ENCODE data around the gene GRIK4. TPM values are rescaled to one million over a fixed set of nuclear protein-coding genes. Genes with fewer than 3 reads are reported as not detected.

The GRIK4 gene
- polyA plus RNA-seq (2013, experiment 1 of 2), result 0.35 TPM
- polyA plus RNA-seq (2013, experiment 2 of 2), result 0.70 TPM

DNA sequence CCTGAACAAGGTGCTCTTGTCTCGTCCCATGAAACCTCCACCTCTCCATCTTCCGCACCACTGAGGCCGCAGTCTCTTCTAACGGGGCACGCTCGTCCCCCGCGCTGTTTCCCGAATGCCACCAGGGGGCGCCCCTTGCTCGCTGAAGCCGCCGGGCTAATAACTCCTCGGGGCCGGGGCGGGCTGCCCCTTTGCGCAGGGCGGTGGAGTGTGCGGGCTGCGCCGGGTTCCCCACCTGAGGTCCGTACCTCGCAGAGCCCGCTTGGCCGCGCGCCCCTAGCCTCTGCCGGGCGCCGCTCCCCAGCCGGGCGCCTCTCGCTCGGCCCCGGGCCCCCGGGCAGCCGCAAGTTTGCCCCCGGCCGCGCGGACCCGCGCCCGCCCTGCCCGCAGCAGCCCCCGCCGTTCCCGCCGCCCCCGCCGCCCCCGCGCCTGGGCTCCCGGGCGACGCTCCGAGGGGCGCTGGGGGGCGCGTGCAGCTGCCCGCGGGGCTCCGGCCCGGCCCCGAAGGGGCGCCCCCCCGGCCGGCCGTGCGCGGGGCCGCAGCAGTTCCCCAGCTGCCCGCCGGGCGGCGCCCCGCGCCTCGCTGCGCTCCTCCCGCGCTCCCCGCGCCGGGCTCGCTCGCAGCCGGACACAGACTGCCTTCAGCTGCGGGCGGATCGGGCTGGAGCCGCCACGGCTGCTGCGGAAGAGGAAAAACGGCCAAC lies at the start of gene GRIK4:
Gene GRIK4, plus strand, starts transcription at position 633 of the 704 bp plus-strand sequence. CDS start 148,571 bp downstream, outside the sequence.
- H3K4me1 ChIP-seq (ENCODE audit: insufficient read depth, low read length), result no peaks in the 10 kb centered on the region
- peak within 1 kb of the TSS; percentile 29; the same call in 1 of the 2 replicates for H3K9ac ChIP-seq (ENCODE audit: low read depth, low read length)
- H3K27ac ChIP-seq (ENCODE audit: low read depth, low read length), result no peak within 1 kb of the TSS
- H3K9me3 ChIP-seq (ENCODE audit: insufficient read depth, low read depth, low read length), result no peaks in the 10 kb centered on the region
- peak within 1 kb of the TSS; percentile 52 for H3K4me3 ChIP-seq (ENCODE audit: low read length)
- 2% methylated on average over 95 of the region's 95 CpGs for WGBS
- H3K36me3 ChIP-seq (ENCODE audit: insufficient read depth, low read length), result no peaks in the 10 kb centered on the region
- peaks cover 41% of the 10 kb centered on the region for H3K27me3 ChIP-seq (ENCODE audit: insufficient read depth, low read length)

DNA sequence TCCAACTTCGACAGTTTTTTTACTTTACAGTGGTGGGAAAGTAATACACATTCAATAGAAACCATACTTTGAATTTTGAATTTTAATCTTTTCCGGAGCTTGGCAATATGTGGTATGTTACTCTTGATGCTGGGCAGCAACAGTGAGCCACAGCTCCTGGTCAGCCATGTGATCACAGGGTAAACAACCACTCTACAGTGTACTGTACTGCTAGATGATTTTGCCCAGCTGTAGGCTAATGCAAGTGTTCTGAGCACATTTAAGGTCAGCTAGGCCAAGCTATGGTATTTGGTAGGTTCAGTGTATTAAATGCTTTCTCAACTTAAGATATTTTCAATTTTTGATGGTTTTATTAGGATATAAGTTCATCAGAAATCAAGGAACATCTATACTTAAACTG lies 48.7 kb upstream of the GRIK4 start:
- Histone ChIP-seq H3K9ac (ENCODE audit: low read depth, low read length) (no peak overlapping the region), H3K9me3 (ENCODE audit: insufficient read depth, low read depth, low read length) (no peaks in the 10 kb centered on the region), H3K4me3 (ENCODE audit: low read length) (no peak overlapping the region), H3K4me1 (ENCODE audit: insufficient read depth, low read length) (no peaks in the 10 kb centered on the region), H3K27me3 (ENCODE audit: insufficient read depth, low read length) (no peaks in the 10 kb centered on the region), H3K27ac (ENCODE audit: low read depth, low read length) (no peak overlapping the region), H3K36me3 (ENCODE audit: insufficient read depth, low read length) (peaks cover 85% of the 10 kb centered on the region)
- 100% methylated on average over 1 of the region's 2 CpGs for WGBS

GRCh38 chr11:120465921-120466534 lies 45.5 kb upstream of the GRIK4 start:
- H3K27ac ChIP-seq (ENCODE audit: low read depth, low read length), result no peak overlapping the region
- H3K9ac ChIP-seq (ENCODE audit: low read depth, low read length), result no peak overlapping the region
- H3K4me1 ChIP-seq (ENCODE audit: insufficient read depth, low read length), result no peaks in the 10 kb centered on the region
- H3K36me3 ChIP-seq (ENCODE audit: insufficient read depth, low read length), result peaks cover 81% of the 10 kb centered on the region
- no peaks in the 10 kb centered on the region for H3K27me3 ChIP-seq (ENCODE audit: insufficient read depth, low read length)
- 92% methylated on average over 6 of the region's 6 CpGs for WGBS
- no peaks in the 10 kb centered on the region for H3K9me3 ChIP-seq (ENCODE audit: insufficient read depth, low read depth, low read length)
- no peak overlapping the region for H3K4me3 ChIP-seq (ENCODE audit: low read length)

- H3K27ac ChIP-seq (ENCODE audit: low read depth, low read length), result no peak overlapping the region
- H3K4me3 ChIP-seq (ENCODE audit: low read length), result no peak overlapping the region
- H3K36me3 ChIP-seq (ENCODE audit: insufficient read depth, low read length), result peaks cover 75% of the 10 kb centered on the region
- no peaks in the 10 kb centered on the region for H3K27me3 ChIP-seq (ENCODE audit: insufficient read depth, low read length)
- WGBS, result 96% methylated on average over 6 of the region's 6 CpGs
- H3K9ac ChIP-seq (ENCODE audit: low read depth, low read length), result no peak overlapping the region
- no peaks in the 10 kb centered on the region for H3K4me1 ChIP-seq (ENCODE audit: insufficient read depth, low read length)
- no peaks in the 10 kb centered on the region for H3K9me3 ChIP-seq (ENCODE audit: insufficient read depth, low read depth, low read length)
These were observed 43.9 kb upstream of the GRIK4 start for GRCh38 chr11:120467627-120468026.

DNA sequence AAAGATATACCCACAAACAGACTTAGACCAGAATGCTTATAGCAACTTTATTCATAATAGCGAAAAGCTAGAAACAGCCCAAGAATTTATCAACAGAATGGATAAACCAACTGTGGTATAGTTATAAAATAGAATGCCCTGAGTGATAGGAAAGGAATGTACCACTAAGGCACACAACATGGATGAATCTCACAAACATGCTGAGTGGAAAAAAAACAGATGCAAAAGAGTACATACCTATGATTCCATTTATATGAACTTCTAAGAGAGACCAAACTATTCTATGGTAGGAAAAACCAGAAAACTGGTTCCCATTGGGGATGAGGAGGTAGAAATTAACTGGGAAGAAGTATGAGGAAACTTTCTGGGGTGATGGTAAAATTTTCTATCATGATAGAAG lies 40.4 kb upstream of the GRIK4 start:
- H3K9ac ChIP-seq (ENCODE audit: low read depth, low read length), result no peak overlapping the region
- H3K27me3 ChIP-seq (ENCODE audit: insufficient read depth, low read length), result no peaks in the 10 kb centered on the region
- 100% methylated on average over 1 of the region's 1 CpG for WGBS
- H3K4me3 ChIP-seq (ENCODE audit: low read length), result no peak overlapping the region
- H3K36me3 ChIP-seq (ENCODE audit: insufficient read depth, low read length), result peaks cover 83% of the 10 kb centered on the region
- no peak overlapping the region for H3K27ac ChIP-seq (ENCODE audit: low read depth, low read length)
- H3K9me3 ChIP-seq (ENCODE audit: insufficient read depth, low read depth, low read length), result no peaks in the 10 kb centered on the region
- H3K4me1 ChIP-seq (ENCODE audit: insufficient read depth, low read length), result no peaks in the 10 kb centered on the region

GRCh38 chr11:120471994-120472393 lies 39.6 kb upstream of the GRIK4 start:
- Histone ChIP-seq H3K4me1 (ENCODE audit: insufficient read depth, low read length) (no peaks in the 10 kb centered on the region), H3K4me3 (ENCODE audit: low read length) (no peak overlapping the region), H3K36me3 (ENCODE audit: insufficient read depth, low read length) (peaks cover 83% of the 10 kb centered on the region), H3K9me3 (ENCODE audit: insufficient read depth, low read depth, low read length) (no peaks in the 10 kb centered on the region), H3K27me3 (ENCODE audit: insufficient read depth, low read length) (no peaks in the 10 kb centered on the region), H3K27ac (ENCODE audit: low read depth, low read length) (no peak overlapping the region), H3K9ac (ENCODE audit: low read depth, low read length) (no peak overlapping the region)
- WGBS, result no CpG with 5 or more reads among the region's 3 CpGs

- Histone ChIP-seq H3K4me1 (ENCODE audit: insufficient read depth, low read length) (no peaks in the 10 kb centered on the region), H3K36me3 (ENCODE audit: insufficient read depth, low read length) (peaks cover 85% of the 10 kb centered on the region), H3K4me3 (ENCODE audit: low read length) (no peak overlapping the region), H3K27ac (ENCODE audit: low read depth, low read length) (no peak overlapping the region), H3K9me3 (ENCODE audit: insufficient read depth, low read depth, low read length) (no peaks in the 10 kb centered on the region), H3K27me3 (ENCODE audit: insufficient read depth, low read length) (no peaks in the 10 kb centered on the region), H3K9ac (ENCODE audit: low read depth, low read length) (no peak overlapping the region)
- WGBS, result 91% methylated on average over 3 of the region's 3 CpGs
These were observed 38.0 kb upstream of the GRIK4 start for GRCh38 chr11:120473503-120473902.

- H3K4me3 ChIP-seq (ENCODE audit: low read length), result no peak overlapping the region
- H3K9ac ChIP-seq (ENCODE audit: low read depth, low read length), result no peak overlapping the region
- peaks cover 66% of the 10 kb centered on the region for H3K36me3 ChIP-seq (ENCODE audit: insufficient read depth, low read length)
- no peaks in the 10 kb centered on the region for H3K9me3 ChIP-seq (ENCODE audit: insufficient read depth, low read depth, low read length)
- H3K27me3 ChIP-seq (ENCODE audit: insufficient read depth, low read length), result no peaks in the 10 kb centered on the region
- H3K27ac ChIP-seq (ENCODE audit: low read depth, low read length), result no peak overlapping the region
- 95% methylated on average over 6 of the region's 6 CpGs for WGBS
- no peaks in the 10 kb centered on the region; the same call in 1 of the 2 replicates for H3K4me1 ChIP-seq (ENCODE audit: insufficient read depth, low read length)
These were observed 29.4 kb upstream of the GRIK4 start for GRCh38 chr11:120482149-120482548.

GRCh38 chr11:120484722-120485121 lies 26.8 kb upstream of the GRIK4 start:
- Histone ChIP-seq H3K4me3 (ENCODE audit: low read length) (no peak overlapping the region), H3K36me3 (ENCODE audit: insufficient read depth, low read length) (peaks cover 41% of the 10 kb centered on the region), H3K4me1 (ENCODE audit: insufficient read depth, low read length) (peaks cover 4% of the 10 kb centered on the region; the same call in 1 of the 2 replicates), H3K9ac (ENCODE audit: low read depth, low read length) (no peak overlapping the region), H3K27me3 (ENCODE audit: insufficient read depth, low read length) (no peaks in the 10 kb centered on the region), H3K27ac (ENCODE audit: low read depth, low read length) (no peak overlapping the region), H3K9me3 (ENCODE audit: insufficient read depth, low read depth, low read length) (no peaks in the 10 kb centered on the region)
- WGBS, result 89% methylated on average over 2 of the region's 3 CpGs

DNA sequence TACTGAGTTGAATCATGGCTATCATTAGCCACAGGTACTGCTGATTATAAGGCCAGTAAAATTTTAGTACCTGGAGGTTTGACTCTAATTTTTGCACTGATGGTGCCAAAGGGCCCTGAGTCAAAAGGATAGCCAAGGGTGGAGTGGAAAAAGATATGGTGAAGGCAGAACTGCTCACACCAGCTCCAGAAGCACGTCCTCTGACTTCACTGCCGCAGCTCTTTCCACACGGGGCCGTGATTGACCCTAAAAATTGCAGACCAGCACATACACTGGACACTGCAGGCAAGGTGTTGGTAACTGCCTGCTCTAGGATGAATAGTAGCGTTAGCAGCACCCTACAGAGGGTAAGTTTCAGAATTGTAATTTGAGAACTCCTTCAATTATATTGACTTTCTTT lies 25.4 kb upstream of the GRIK4 start:
- H3K27me3 ChIP-seq (ENCODE audit: insufficient read depth, low read length), result no peaks in the 10 kb centered on the region
- 95% methylated on average over 5 of the region's 5 CpGs for WGBS

GRCh38 chr11:120489799-120490198 lies 21.7 kb upstream of the GRIK4 start:
- no peak overlapping the region for H3K27ac ChIP-seq (ENCODE audit: low read depth, low read length)
- no peaks in the 10 kb centered on the region for H3K9me3 ChIP-seq (ENCODE audit: insufficient read depth, low read depth, low read length)
- 92% methylated on average over 1 of the region's 1 CpG for WGBS

More for the DNA sequence above, 25.4 kb upstream of the GRIK4 start:
- Histone ChIP-seq H3K4me3 (ENCODE audit: low read length) (no peak overlapping the region), H3K36me3 (ENCODE audit: insufficient read depth, low read length) (peaks cover 28% of the 10 kb centered on the region), H3K9me3 (ENCODE audit: insufficient read depth, low read depth, low read length) (no peaks in the 10 kb centered on the region), H3K27ac (ENCODE audit: low read depth, low read length) (no peak overlapping the region), H3K4me1 (ENCODE audit: insufficient read depth, low read length) (peaks cover 4% of the 10 kb centered on the region; the same call in 1 of the 2 replicates), H3K9ac (ENCODE audit: low read depth, low read length) (no peak overlapping the region)

More at GRCh38 chr11:120489799-120490198, 21.7 kb upstream of the GRIK4 start:
- no peaks in the 10 kb centered on the region for H3K27me3 ChIP-seq (ENCODE audit: insufficient read depth, low read length)
- no peak overlapping the region for H3K4me3 ChIP-seq (ENCODE audit: low read length)
- H3K36me3 ChIP-seq (ENCODE audit: insufficient read depth, low read length), result peaks cover 4% of the 10 kb centered on the region
- H3K4me1 ChIP-seq (ENCODE audit: insufficient read depth, low read length), result peaks cover 9% of the 10 kb centered on the region
- no peak overlapping the region for H3K9ac ChIP-seq (ENCODE audit: low read depth, low read length)

Data from HUES64 (cell line).